ENCODE measurements around the gene PLEKHS1.

GRCh38 chr10:113739031-113739430, 12.5 kb upstream of the PLEKHS1 start:
- TF ChIP-seq POLR2AphosphoS5 (IDR thresholded peaks at IDR 0.05) (no peak), CTCF (IDR thresholded peaks at IDR 0.05) (no peak)

All from prostate gland (tissue), 2 donors.